H9 (cell line): ENCODE results near the gene RASA4. TPM values are rescaled to one million over a fixed set of nuclear protein-coding genes. Genes with fewer than 3 reads are reported as not detected.
"Not testable (repeated sequence)": the region's sequence is repeated elsewhere in the genome, so short reads cannot be mapped to it uniquely, and the experiment has no call there.

Source experiments
- DNase-seq: peaks from one replicate; pipeline ENCODE4 v3.0.0-alpha.2; 2017
- H2AFZ ChIP-seq: one replicate; pipeline ENCODE4 v1.6.1; 2013; ENCODE audit warnings: mild to moderate bottlenecking, low read length, control low read depth, moderate library complexity
- H2AK5ac ChIP-seq: 2 replicates; pipeline ENCODE4 v1.6.1; 2013; ENCODE audit warnings: low read length, control low read depth, mixed read lengths; ENCODE audit not compliant: insufficient read length
- H2BK120ac ChIP-seq: one replicate; pipeline ENCODE4 v1.6.1; 2013; ENCODE audit warnings: low read depth, mild to moderate bottlenecking, low read length, control low read depth, inconsistent platforms; ENCODE audit not compliant: poor library complexity, severe bottlenecking
- H2BK12ac ChIP-seq: 2 replicates; pipeline ENCODE4 v1.6.1; 2013; ENCODE audit warnings: low read length, control low read depth, mixed read lengths, low read depth; ENCODE audit not compliant: insufficient read length
- H2BK15ac ChIP-seq: 2 replicates; pipeline ENCODE4 v1.6.1; 2013; ENCODE audit warnings: low read depth, low read length, control low read depth
- H2BK20ac ChIP-seq: one replicate; pipeline ENCODE4 v1.6.1; 2013; ENCODE audit warnings: low read depth, mild to moderate bottlenecking, low read length, control low read depth, inconsistent platforms; ENCODE audit not compliant: poor library complexity, severe bottlenecking
- H2BK5ac ChIP-seq: 2 replicates; pipeline ENCODE4 v1.6.1; 2013; ENCODE audit warnings: low read length, control low read depth, mixed read lengths; ENCODE audit not compliant: insufficient read length
- H3K14ac ChIP-seq: 2 replicates; pipeline ENCODE4 v1.6.1; 2013; ENCODE audit warnings: low read length, control low read depth; ENCODE audit not compliant: insufficient read depth
- H3K18ac ChIP-seq: 2 replicates; pipeline ENCODE4 v1.6.1; 2013; ENCODE audit warnings: low read depth, mild to moderate bottlenecking, mixed read lengths, low read length, control low read depth; ENCODE audit not compliant: insufficient read length
- H3K23ac ChIP-seq: 2 replicates; pipeline ENCODE4 v1.6.1; 2013; ENCODE audit warnings: low read length, control low read depth, mixed read lengths, low read depth; ENCODE audit not compliant: insufficient read length
- H3K23me2 ChIP-seq: 2 replicates; pipeline ENCODE4 v1.6.1; 2013; ENCODE audit warnings: low read depth, mild to moderate bottlenecking, mixed read lengths, low read length, control low read depth; ENCODE audit not compliant: insufficient read length, poor library complexity, severe bottlenecking
- H3K27ac ChIP-seq: 2 replicates; pipeline ENCODE4 v1.5.1; 2013; ENCODE audit warnings: low read length, control low read depth, mixed read lengths, low read depth; ENCODE audit not compliant: insufficient read length
- H3K27me3 ChIP-seq: 2 replicates; pipeline ENCODE4 v1.6.1; 2013; ENCODE audit warnings: low read length, control low read depth, inconsistent platforms; ENCODE audit not compliant: insufficient read depth
- H3K4ac ChIP-seq: 2 replicates; pipeline ENCODE4 v1.6.1; 2013; ENCODE audit warnings: low read depth, mild to moderate bottlenecking, control low read depth, inconsistent platforms, low read length, moderate library complexity
- H3K4me1 ChIP-seq: 2 replicates; pipeline ENCODE4 v1.6.1; 2013; ENCODE audit warnings: low read length, control low read depth, inconsistent platforms; ENCODE audit not compliant: insufficient read depth
- H3K4me2 ChIP-seq: 2 replicates; pipeline ENCODE4 v1.6.1; 2013; ENCODE audit warnings: low read length, control low read depth, mixed read lengths; ENCODE audit not compliant: insufficient read length, insufficient read depth
- H3K56ac ChIP-seq: 2 replicates; pipeline ENCODE4 v1.6.1; 2013; ENCODE audit warnings: low read depth, mild to moderate bottlenecking, mixed read lengths, low read length, control low read depth; ENCODE audit not compliant: insufficient read length
- H3K79me1 ChIP-seq: 2 replicates; pipeline ENCODE4 v1.6.1; 2013; ENCODE audit warnings: low read depth, mild to moderate bottlenecking, moderate library complexity, low read length, control low read depth, inconsistent platforms; ENCODE audit not compliant: insufficient read depth, poor library complexity, severe bottlenecking
- H3K79me2 ChIP-seq: 2 replicates; pipeline ENCODE4 v1.6.1; 2013; ENCODE audit warnings: low read length, control low read depth, inconsistent platforms; ENCODE audit not compliant: insufficient read depth
- H3K9ac ChIP-seq: 2 replicates; pipeline ENCODE4 v1.6.1; 2013; ENCODE audit warnings: low read length, control low read depth, mixed read lengths; ENCODE audit not compliant: insufficient read length; ENCODE audit errors: extremely low read depth
- H3K9me3 ChIP-seq: one replicate; pipeline ENCODE4 v1.6.1; 2013; ENCODE audit warnings: low read depth, low read length, inconsistent platforms; ENCODE audit not compliant: control insufficient read depth
- H3T11ph ChIP-seq: one replicate; pipeline ENCODE4 v1.6.1; 2013; ENCODE audit warnings: mild to moderate bottlenecking, low read length, control low read depth, inconsistent platforms
- H4K20me1 ChIP-seq: one replicate; pipeline ENCODE4 v1.6.1; 2013; ENCODE audit not compliant: control insufficient read depth, insufficient read length, insufficient read depth
- H4K5ac ChIP-seq: 2 replicates; pipeline ENCODE4 v1.6.1; 2013; ENCODE audit warnings: low read depth, mild to moderate bottlenecking, mixed read lengths, low read length, control low read depth; ENCODE audit not compliant: insufficient read length
- H4K8ac ChIP-seq: replicated peaks from 2 replicates; pipeline ENCODE4 v1.6.1; 2013; ENCODE audit warnings: low read length, control low read depth, mixed read lengths, low read depth; ENCODE audit not compliant: insufficient read length
- H4K91ac ChIP-seq: 2 replicates; pipeline ENCODE4 v1.6.1; 2013; ENCODE audit warnings: low read depth, mild to moderate bottlenecking, moderate library complexity, mixed read lengths, low read length, control low read depth; ENCODE audit not compliant: insufficient read length
- H3K27ac Mint-ChIP-seq, 3 experiments: 2 replicates in 2 of 3; 3 replicates in 1 of 3; pipeline ENCODE4 v1.8.0; 2020 to 2021; ENCODE audit warnings: mixed read lengths in 3 of 3, mild to moderate bottlenecking in 1 of 3, moderate library complexity in 1 of 3
- H3K27me3 Mint-ChIP-seq: 2 replicates; pipeline ENCODE4 v1.8.0; 2021; ENCODE audit warnings: low read depth, mild to moderate bottlenecking, moderate library complexity, mixed read lengths
- H3K36me3 Mint-ChIP-seq, 3 experiments: 2 replicates in 2 of 3; 3 replicates in 1 of 3; pipeline ENCODE4 v1.8.0; 2020 to 2021; ENCODE audit warnings: low read depth in 3 of 3, mixed read lengths in 3 of 3; ENCODE audit not compliant: insufficient read depth in 1 of 3
- H3K4me1 Mint-ChIP-seq, 2 experiments: 2 replicates each; pipeline ENCODE4 v1.8.0; 2020; ENCODE audit warnings: mixed read lengths in 2 of 2
- H3K4me3 Mint-ChIP-seq, 2 experiments: 2 replicates in 1 of 2; 3 replicates in 1 of 2; pipeline ENCODE4 v1.8.0; 2020 to 2021; ENCODE audit warnings: mild to moderate bottlenecking in 2 of 2, mixed read lengths in 2 of 2, moderate library complexity in 1 of 2
- H3K9me3 Mint-ChIP-seq, 2 experiments: 2 replicates in 1 of 2; 3 replicates in 1 of 2; pipeline ENCODE4 v1.8.0; 2020; ENCODE audit warnings: mild to moderate bottlenecking in 2 of 2, mixed read lengths in 2 of 2, moderate library complexity in 1 of 2
- WGBS: extraction: QIAGEN DNeasy Blood & Tissue Kit; methylation state at CpG from one replicate; pipeline ENCODE4 v1.1.7; 2013; ENCODE audit warnings: missing lambda C conversion rate, low lambda C conversion rate, mixed read lengths; ENCODE audit not compliant: insufficient read length; ENCODE audit errors: extremely low coverage; 5-methylcytosine and 5-hydroxymethylcytosine counted together
- total RNA-seq: library from RNA; stranded (reverse); gene quantifications from 2 replicates; pipeline ENCODE4 v1.2.1, GENCODE V29; 2021

RASA4 gene
- total RNA-seq, 1 experiment from 2014 or later = 10.0 TPM

- H2BK5ac ChIP-seq, H3K4me1 Mint-ChIP-seq, DNase-seq, H3K9ac ChIP-seq, H3K23me2 ChIP-seq, H2BK12ac ChIP-seq, H3K4me3 Mint-ChIP-seq, H3K9me3 ChIP-seq, H4K8ac ChIP-seq, H3K4me1 ChIP-seq, H3K4ac ChIP-seq, H3K79me1 ChIP-seq, H2BK20ac ChIP-seq, H3K36me3 Mint-ChIP-seq, H4K5ac ChIP-seq, H3K14ac ChIP-seq, H3K27ac Mint-ChIP-seq, H3K27ac ChIP-seq, H2AFZ ChIP-seq, H3K18ac ChIP-seq, H3T11ph ChIP-seq, H2BK15ac ChIP-seq, H3K27me3 ChIP-seq, H3K56ac ChIP-seq, H4K91ac ChIP-seq, H3K27me3 Mint-ChIP-seq, H2BK120ac ChIP-seq, H3K79me2 ChIP-seq, H3K9me3 Mint-ChIP-seq, H3K4me2 ChIP-seq, H4K20me1 ChIP-seq, H3K23ac ChIP-seq, H2AK5ac ChIP-seq: not testable (repeated sequence)
- no CpG with 5 or more reads among the region's 4 CpGs for WGBS
Observed at GRCh38 chr7:102649924-102650323, 33.4 kb upstream of the RASA4 start, which contains the start of gene SPDYE2B. SPDYE2B (plus strand) TSS chr7:102650319; CDS start chr7:102652349, 2,030 bp downstream.

GRCh38 chr7:102647813-102648212 lies 31.3 kb upstream of the RASA4 start:
- no CpG with 5 or more reads among the region's 7 CpGs for WGBS

More at GRCh38 chr7:102647813-102648212, 31.3 kb upstream of the RASA4 start:
- not testable (repeated sequence) for H2BK20ac ChIP-seq, H3K27me3 ChIP-seq, H3K27me3 Mint-ChIP-seq, H3K9me3 Mint-ChIP-seq, H3K4ac ChIP-seq, H3K4me1 ChIP-seq, H3K9ac ChIP-seq, H2BK120ac ChIP-seq, H4K20me1 ChIP-seq, H2BK15ac ChIP-seq, H2BK5ac ChIP-seq, H3K4me1 Mint-ChIP-seq, H3K27ac ChIP-seq, H2BK12ac ChIP-seq, H3K4me2 ChIP-seq, H4K5ac ChIP-seq, H3K9me3 ChIP-seq, H3K36me3 Mint-ChIP-seq, H2AK5ac ChIP-seq, H3K23me2 ChIP-seq, H4K91ac ChIP-seq, H3K23ac ChIP-seq, H3K27ac Mint-ChIP-seq, DNase-seq, H3K56ac ChIP-seq, H4K8ac ChIP-seq, H3T11ph ChIP-seq, H2AFZ ChIP-seq, H3K79me1 ChIP-seq, H3K4me3 Mint-ChIP-seq, H3K18ac ChIP-seq, H3K14ac ChIP-seq, H3K79me2 ChIP-seq
